Fibroblast of lung (primary cell): ENCODE results near the gene COX10. TPM values are rescaled to one million over a fixed set of nuclear protein-coding genes. Genes with fewer than 3 reads are reported as not detected.

Experiments
- DNase-seq, 2 donors: peaks; one replicate each; pipeline versions ENCODE4 v3.0.0 to v3.0.0-alpha.2; 2010; ENCODE audit warnings: low read depth in 2 of 2
- H2AFZ ChIP-seq: 2 replicates; pipeline ENCODE4 v1.5.1; 2012; ENCODE audit warnings: low read length, control low read depth, inconsistent platforms
- H3K27ac ChIP-seq: 2 replicates; pipeline ENCODE4 v1.5.1; 2011; ENCODE audit warnings: low read length, control low read depth; ENCODE audit not compliant: insufficient read depth
- H3K27me3 ChIP-seq: 2 replicates; pipeline ENCODE4 v1.5.1; 2011; ENCODE audit warnings: mild to moderate bottlenecking, low read length; ENCODE audit not compliant: control insufficient read depth, insufficient read depth
- H3K36me3 ChIP-seq: 2 replicates; pipeline ENCODE4 v1.5.1; 2011; ENCODE audit warnings: low read length; ENCODE audit not compliant: control insufficient read depth, insufficient read depth
- H3K4me1 ChIP-seq: 2 replicates; pipeline ENCODE4 v1.5.1; 2011; ENCODE audit warnings: low read length; ENCODE audit not compliant: control insufficient read depth, insufficient read depth; ENCODE audit errors: extremely low read depth
- H3K4me2 ChIP-seq: 2 replicates; pipeline ENCODE4 v1.5.1; 2011; ENCODE audit warnings: low read length, control low read depth; ENCODE audit not compliant: insufficient read depth; ENCODE audit errors: extremely low read depth
- H3K4me3 ChIP-seq, 4 experiments: fragments of 200-600 bp in 1 of 4; sonication (generic) in 1 of 4; replicated peaks in 1 of 4; 2 replicates each; pipeline ENCODE4 v1.5.1; 2011 to 2016; ENCODE audit warnings: low read length in 4 of 4, low read depth in 3 of 4, mild to moderate bottlenecking in 3 of 4, control low read depth in 2 of 4, inconsistent platforms in 1 of 4, mixed read lengths in 1 of 4; ENCODE audit not compliant: insufficient read depth in 1 of 4; ENCODE audit errors: control extremely low read depth in 1 of 4
- H3K79me2 ChIP-seq: 2 replicates; pipeline ENCODE4 v1.5.1; 2012; ENCODE audit warnings: mild to moderate bottlenecking, low read length, inconsistent platforms; ENCODE audit not compliant: control insufficient read depth, insufficient read depth
- H3K9ac ChIP-seq: 2 replicates; pipeline ENCODE4 v1.5.1; 2011; ENCODE audit warnings: mild to moderate bottlenecking, low read length, control low read depth; ENCODE audit not compliant: insufficient read depth
- H3K9me3 ChIP-seq: 2 replicates; pipeline ENCODE4 v1.5.1; 2012; ENCODE audit warnings: low read depth, low read length; ENCODE audit not compliant: control insufficient read depth, insufficient read depth
- H4K20me1 ChIP-seq: 2 replicates; pipeline ENCODE4 v1.5.1; 2011; ENCODE audit warnings: low read length; ENCODE audit not compliant: control insufficient read depth, insufficient read depth; ENCODE audit errors: extremely low read depth
- EZH2 ChIP-seq: IDR thresholded peaks from 2 replicates; pipeline ENCODE4 v1.5.1; 2012; ENCODE audit warnings: low read length, control low read depth, mild to moderate bottlenecking; ENCODE audit errors: missing control alignments
- polyA plus RNA-seq, 2 donors: library from polyadenylated mRNA; depleted of rRNA in 1 of 2; stranded (reverse) in 1 of 2; unstranded in 1 of 2; fragments of >200 nt; gene quantifications; 2 replicates each; pipeline ENCODE4 v1.2.1, GENCODE V29; 2011 to 2012; ENCODE audit warnings: missing spikeins in 1 of 2
- total RNA-seq: library from RNA; depleted of rRNA; stranded (reverse); fragments of >200 nt; gene quantifications from 2 replicates; pipeline ENCODE4 v1.2.1, GENCODE V29; 2014
- TF ChIP-seq, protein P1 (sequence below), 2 donors: IDR thresholded peaks in 1 of 2; conservative IDR thresholded peaks in 1 of 2; 1 replicate in 1 of 2; 2 replicates in 1 of 2; pipeline ENCODE4 v1.5.1; 2011 to 2012; ENCODE audit warnings: low read length in 2 of 2, control low read depth in 1 of 2, inconsistent platforms in 1 of 2, low read depth in 1 of 2, mild to moderate bottlenecking in 1 of 2

Gene COX10
- total and polyA plus RNA-seq, 2 donors (not counting 1 experiment from before 2014, with no cell fraction given), result 10.6 to 12.5 TPM

DNA sequence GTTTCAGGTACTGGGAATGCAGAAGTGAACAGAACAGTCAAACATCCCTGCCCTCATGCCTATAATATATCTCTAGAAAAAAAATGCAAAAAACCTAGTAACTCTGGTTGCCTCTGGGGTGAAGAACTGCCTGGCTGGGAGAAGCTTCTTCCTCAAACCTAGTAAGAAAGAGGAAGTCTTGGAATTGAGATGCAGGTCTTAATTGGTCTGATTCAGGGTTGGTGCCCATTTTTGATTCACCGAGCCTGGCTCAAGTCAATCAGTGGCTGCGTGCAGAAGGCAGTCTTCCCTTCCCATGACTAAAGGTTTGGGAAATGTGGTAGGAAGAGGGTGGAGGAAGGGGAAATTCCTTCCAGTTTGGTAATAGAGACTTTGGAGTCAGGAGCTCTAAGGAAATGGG is 145.0 kb downstream of the COX10 start:
- Histone ChIP-seq H3K4me2 (no peak overlapping the region), H3K4me3 (no peak overlapping the region), H3K79me2 (no peaks in the 10 kb centered on the region), H2AFZ (no peak overlapping the region), H3K9ac (no peak overlapping the region), H3K36me3 (no peaks in the 10 kb centered on the region), H4K20me1 (no peaks in the 10 kb centered on the region), H3K4me1 (no peaks in the 10 kb centered on the region), H3K9me3 (no peaks in the 10 kb centered on the region), H3K27me3 (no peaks in the 10 kb centered on the region), H3K27ac (no peak overlapping the region)
- TF ChIP-seq EZH2, result no peak
- no peak for DNase-seq

DNA sequence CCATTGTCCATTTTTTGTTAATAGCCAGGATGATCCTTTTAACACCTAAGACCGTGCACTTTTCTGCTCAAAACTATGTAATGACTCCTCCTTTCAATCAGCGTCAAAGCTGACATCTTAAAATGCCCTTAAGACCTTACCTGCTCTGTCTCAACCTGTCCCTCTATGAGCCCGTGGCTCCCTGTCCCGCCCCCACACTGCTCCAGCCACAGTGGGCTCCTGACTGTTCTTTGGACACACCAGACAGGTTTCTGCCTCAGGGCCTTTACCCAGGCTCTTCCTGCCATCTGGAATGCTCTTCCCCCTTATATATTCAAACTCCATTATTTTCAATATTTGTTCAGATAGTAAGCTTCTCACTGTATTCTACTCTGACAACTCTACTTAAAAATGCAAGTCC is 153.3 kb downstream of the COX10 start:
- Histone ChIP-seq H3K4me2 (no peak overlapping the region), H3K9ac (no peak overlapping the region), H3K4me3 (no peak overlapping the region), H4K20me1 (no peaks in the 10 kb centered on the region), H3K79me2 (no peaks in the 10 kb centered on the region), H3K4me1 (no peaks in the 10 kb centered on the region), H3K36me3 (no peaks in the 10 kb centered on the region), H3K9me3 (no peaks in the 10 kb centered on the region), H3K27ac (no peak overlapping the region), H2AFZ (no peak overlapping the region), H3K27me3 (no peaks in the 10 kb centered on the region)
- TF ChIP-seq, protein P1, sequence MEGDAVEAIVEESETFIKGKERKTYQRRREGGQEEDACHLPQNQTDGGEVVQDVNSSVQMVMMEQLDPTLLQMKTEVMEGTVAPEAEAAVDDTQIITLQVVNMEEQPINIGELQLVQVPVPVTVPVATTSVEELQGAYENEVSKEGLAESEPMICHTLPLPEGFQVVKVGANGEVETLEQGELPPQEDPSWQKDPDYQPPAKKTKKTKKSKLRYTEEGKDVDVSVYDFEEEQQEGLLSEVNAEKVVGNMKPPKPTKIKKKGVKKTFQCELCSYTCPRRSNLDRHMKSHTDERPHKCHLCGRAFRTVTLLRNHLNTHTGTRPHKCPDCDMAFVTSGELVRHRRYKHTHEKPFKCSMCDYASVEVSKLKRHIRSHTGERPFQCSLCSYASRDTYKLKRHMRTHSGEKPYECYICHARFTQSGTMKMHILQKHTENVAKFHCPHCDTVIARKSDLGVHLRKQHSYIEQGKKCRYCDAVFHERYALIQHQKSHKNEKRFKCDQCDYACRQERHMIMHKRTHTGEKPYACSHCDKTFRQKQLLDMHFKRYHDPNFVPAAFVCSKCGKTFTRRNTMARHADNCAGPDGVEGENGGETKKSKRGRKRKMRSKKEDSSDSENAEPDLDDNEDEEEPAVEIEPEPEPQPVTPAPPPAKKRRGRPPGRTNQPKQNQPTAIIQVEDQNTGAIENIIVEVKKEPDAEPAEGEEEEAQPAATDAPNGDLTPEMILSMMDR (conservative IDR thresholded peaks at IDR 0.05 in 1 of 2, IDR thresholded peaks at IDR 0.05 in 1 of 2; ENCODE audit: low read depth in 1 of 2, low read length in 2 of 2), result no peak
- TF ChIP-seq EZH2, result no peak
- no peak for DNase-seq

- Histone ChIP-seq H3K27ac (no peak overlapping the region), H3K9ac (no peak overlapping the region), H3K79me2 (no peaks in the 10 kb centered on the region), H4K20me1 (no peaks in the 10 kb centered on the region), H2AFZ (no peak overlapping the region), H3K9me3 (no peaks in the 10 kb centered on the region), H3K27me3 (no peaks in the 10 kb centered on the region), H3K4me3 (no peak overlapping the region), H3K36me3 (no peaks in the 10 kb centered on the region), H3K4me2 (no peak overlapping the region), H3K4me1 (no peaks in the 10 kb centered on the region)
- no peak for DNase-seq
- no peak for TF ChIP-seq EZH2
Observed at GRCh38 chr17:14225254-14225980, 156.1 kb downstream of the COX10 start.

DNA sequence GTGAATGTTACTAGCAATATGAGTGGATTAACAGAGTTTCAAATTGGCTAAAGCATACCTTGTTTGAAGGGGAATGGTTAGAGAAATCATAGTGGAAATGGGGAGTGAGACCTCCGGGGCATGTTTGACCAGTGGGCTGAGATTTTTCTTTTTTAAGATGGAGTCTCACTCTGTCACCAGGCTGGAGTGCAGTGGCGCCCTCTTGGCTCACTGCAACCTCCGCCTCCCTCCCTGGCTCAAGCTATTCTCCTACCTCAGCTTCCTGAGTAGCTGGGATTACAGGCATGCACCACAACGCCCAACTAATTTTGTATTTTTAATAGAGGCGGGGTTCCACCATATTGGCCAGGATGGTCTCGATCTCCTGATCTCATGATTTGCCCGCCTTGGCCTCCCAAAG is 157.7 kb downstream of the COX10 start:
- Histone ChIP-seq H3K4me2 (no peak overlapping the region), H2AFZ (no peak overlapping the region), H3K27me3 (no peaks in the 10 kb centered on the region), H4K20me1 (no peaks in the 10 kb centered on the region), H3K27ac (no peak overlapping the region), H3K9me3 (no peaks in the 10 kb centered on the region), H3K36me3 (no peaks in the 10 kb centered on the region), H3K79me2 (no peaks in the 10 kb centered on the region), H3K9ac (no peak overlapping the region), H3K4me1 (no peaks in the 10 kb centered on the region), H3K4me3 (no peak overlapping the region)
- no peak for TF ChIP-seq EZH2
- TF ChIP-seq, protein P1 (conservative IDR thresholded peaks at IDR 0.05 in 1 of 2, IDR thresholded peaks at IDR 0.05 in 1 of 2; ENCODE audit: low read depth in 1 of 2, low read length in 2 of 2), result no peak
- no peak for DNase-seq
